ENCODE results near the gene CAMK2B.

The CAMK2B gene

DNA sequence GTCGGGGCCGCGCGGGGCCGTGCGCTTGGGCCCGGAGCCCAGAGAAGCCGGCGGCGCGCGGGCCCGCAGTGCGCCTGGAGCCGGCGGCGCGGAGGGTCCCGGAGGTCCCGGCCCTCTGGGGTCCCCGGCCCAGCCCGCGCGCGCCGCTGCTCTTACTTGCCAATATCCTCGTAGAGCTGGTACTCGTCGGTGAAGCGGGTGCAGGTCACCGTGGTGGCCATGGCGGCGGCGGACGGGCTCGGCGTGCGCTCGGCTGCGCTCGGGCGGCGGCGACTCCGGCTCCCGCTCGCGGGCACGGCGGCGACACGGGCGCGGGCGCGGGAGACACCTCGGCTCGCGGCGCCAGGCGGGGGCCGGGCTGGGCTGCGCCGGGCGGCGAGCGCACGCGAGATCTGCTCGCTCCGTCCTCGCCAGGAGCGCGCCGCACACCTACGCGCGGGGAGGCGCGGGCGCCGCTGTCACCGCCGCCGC is at the start of gene CAMK2B:
CAMK2B (minus strand) TSS at position 394 of the 471 bp plus-strand sequence; CDS start at position 221, 173 bp downstream.
- ATAC-seq (ENCODE audit: insufficient read depth, low read depth) (no peak), DNase-seq (no peak)
- Histone ChIP-seq H3K4me3 (ENCODE audit: low read depth in 1 of 2, low read length in 2 of 2) (no peak within 1 kb of the TSS), H3K4me1 (ENCODE audit: insufficient read depth, low read length) (no peaks in the 10 kb centered on the region), H3K36me3 (ENCODE audit: insufficient read depth, low read length) (no peaks in the 10 kb centered on the region), H3K9me3 (ENCODE audit: insufficient read depth, low read length, severe bottlenecking) (no peaks in the 10 kb centered on the region), H3K9ac (ENCODE audit: low read depth, low read length) (no peak within 1 kb of the TSS), H2AFZ (ENCODE audit: low read depth, low read length) (no peak within 1 kb of the TSS), H4K20me1 (ENCODE audit: insufficient read depth, low read length) (peaks cover 9% of the 10 kb centered on the region), H3K4me2 (ENCODE audit: insufficient read depth, low read length) (no peak within 1 kb of the TSS), H3K27me3 (ENCODE audit: insufficient read depth, low read length, poor library complexity) (peaks cover 4% of the 10 kb centered on the region), H3K27ac (ENCODE audit: low read length) (no peak within 1 kb of the TSS), H3K79me2 (ENCODE audit: insufficient read depth, low read length) (no peaks in the 10 kb centered on the region)
- TF ChIP-seq, protein P1, sequence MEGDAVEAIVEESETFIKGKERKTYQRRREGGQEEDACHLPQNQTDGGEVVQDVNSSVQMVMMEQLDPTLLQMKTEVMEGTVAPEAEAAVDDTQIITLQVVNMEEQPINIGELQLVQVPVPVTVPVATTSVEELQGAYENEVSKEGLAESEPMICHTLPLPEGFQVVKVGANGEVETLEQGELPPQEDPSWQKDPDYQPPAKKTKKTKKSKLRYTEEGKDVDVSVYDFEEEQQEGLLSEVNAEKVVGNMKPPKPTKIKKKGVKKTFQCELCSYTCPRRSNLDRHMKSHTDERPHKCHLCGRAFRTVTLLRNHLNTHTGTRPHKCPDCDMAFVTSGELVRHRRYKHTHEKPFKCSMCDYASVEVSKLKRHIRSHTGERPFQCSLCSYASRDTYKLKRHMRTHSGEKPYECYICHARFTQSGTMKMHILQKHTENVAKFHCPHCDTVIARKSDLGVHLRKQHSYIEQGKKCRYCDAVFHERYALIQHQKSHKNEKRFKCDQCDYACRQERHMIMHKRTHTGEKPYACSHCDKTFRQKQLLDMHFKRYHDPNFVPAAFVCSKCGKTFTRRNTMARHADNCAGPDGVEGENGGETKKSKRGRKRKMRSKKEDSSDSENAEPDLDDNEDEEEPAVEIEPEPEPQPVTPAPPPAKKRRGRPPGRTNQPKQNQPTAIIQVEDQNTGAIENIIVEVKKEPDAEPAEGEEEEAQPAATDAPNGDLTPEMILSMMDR (IDR thresholded peaks at IDR 0.05; ENCODE audit: borderline replicate concordance, extremely low read depth, low read length, poor library complexity, severe bottlenecking) = no peak
- no peak for TF ChIP-seq EZH2 (IDR thresholded peaks at IDR 0.05; ENCODE audit: borderline replicate concordance, low read depth, low read length, severe bottlenecking)

DNA sequence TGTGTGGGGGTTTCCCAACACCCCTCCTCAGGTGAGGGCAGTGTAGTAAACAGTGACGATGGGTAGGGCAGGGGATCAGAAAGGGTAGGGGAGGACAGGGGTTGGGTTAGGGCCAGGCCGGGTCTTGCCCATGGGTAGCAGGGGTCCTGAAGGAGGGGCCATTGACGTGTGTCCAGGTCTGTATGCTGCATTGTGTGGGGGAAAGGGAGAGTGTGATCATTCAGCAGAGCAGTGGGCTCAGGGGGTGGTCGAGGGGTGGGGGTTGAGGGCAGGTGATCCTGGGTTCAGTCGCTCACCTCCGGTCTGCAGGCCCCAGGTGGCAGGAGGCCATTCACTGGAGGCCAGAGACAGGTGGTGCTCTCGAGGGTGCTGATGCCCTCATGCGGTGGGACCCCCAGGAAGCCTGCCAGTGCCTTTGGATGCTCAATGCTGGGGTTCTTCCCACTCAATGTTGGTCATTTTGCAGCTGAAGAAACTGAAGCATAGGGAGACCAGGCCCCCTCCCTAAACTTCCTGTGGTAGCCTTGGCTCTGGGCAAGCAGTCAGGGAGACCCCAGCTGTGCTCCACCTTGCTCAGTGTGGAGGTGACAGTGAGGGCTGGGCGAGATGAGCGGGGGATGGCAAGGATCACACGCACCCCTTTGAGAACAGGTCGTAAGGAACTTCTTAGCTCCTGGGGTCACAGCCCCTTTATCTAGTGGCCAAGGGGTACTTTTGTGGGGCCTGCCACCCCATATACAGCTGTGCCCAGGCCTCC is 48.8 kb upstream of the CAMK2B start:
- DNase-seq = no peak
- no peak for TF ChIP-seq EZH2 (IDR thresholded peaks at IDR 0.05; ENCODE audit: borderline replicate concordance, low read depth, low read length, severe bottlenecking)
- TF ChIP-seq, protein P1 (IDR thresholded peaks at IDR 0.05; ENCODE audit: borderline replicate concordance, extremely low read depth, low read length, poor library complexity, severe bottlenecking) = no peak
- Histone ChIP-seq H3K27ac (ENCODE audit: low read length) (no peak overlapping the region), H4K20me1 (ENCODE audit: insufficient read depth, low read length) (peaks cover 11% of the 10 kb centered on the region), H3K9me3 (ENCODE audit: insufficient read depth, low read length, severe bottlenecking) (no peaks in the 10 kb centered on the region), H3K4me3 (ENCODE audit: low read depth in 1 of 2, low read length in 2 of 2) (no peak overlapping the region), H3K79me2 (ENCODE audit: insufficient read depth, low read length) (no peaks in the 10 kb centered on the region), H2AFZ (ENCODE audit: low read depth, low read length) (no peak overlapping the region), H3K36me3 (ENCODE audit: insufficient read depth, low read length) (no peaks in the 10 kb centered on the region), H3K4me1 (ENCODE audit: insufficient read depth, low read length) (no peaks in the 10 kb centered on the region), H3K4me2 (ENCODE audit: insufficient read depth, low read length) (no peak overlapping the region), H3K9ac (ENCODE audit: low read depth, low read length) (no peak overlapping the region), H3K27me3 (ENCODE audit: insufficient read depth, low read length, poor library complexity) (no peaks in the 10 kb centered on the region)
- ATAC-seq (ENCODE audit: insufficient read depth, low read depth) = no peak

DNA sequence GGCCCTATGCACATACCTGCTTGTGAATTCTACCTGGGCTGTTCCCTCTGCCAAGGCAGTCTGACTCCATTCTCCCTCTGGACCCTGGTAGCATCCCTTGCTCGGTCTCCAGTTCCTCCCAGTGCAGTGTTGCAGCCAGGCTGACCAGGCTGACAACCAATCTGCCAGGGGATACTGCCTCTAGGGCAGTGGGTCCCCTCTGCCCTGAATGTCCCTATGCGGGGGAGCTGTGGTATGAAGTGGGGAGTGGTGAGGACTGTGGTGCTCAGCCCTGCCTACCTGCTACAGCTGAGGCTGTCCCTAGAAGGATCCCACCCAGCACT is 48.0 kb upstream of the CAMK2B start:
- TF ChIP-seq EZH2 (IDR thresholded peaks at IDR 0.05; ENCODE audit: borderline replicate concordance, low read depth, low read length, severe bottlenecking) = no peak
- TF ChIP-seq, protein P1 (IDR thresholded peaks at IDR 0.05; ENCODE audit: borderline replicate concordance, extremely low read depth, low read length, poor library complexity, severe bottlenecking) = no peak
- H3K9me3 ChIP-seq (ENCODE audit: insufficient read depth, low read length, severe bottlenecking) = no peaks in the 10 kb centered on the region

More for the DNA sequence above, 48.0 kb upstream of the CAMK2B start:
- peaks cover 11% of the 10 kb centered on the region for H4K20me1 ChIP-seq (ENCODE audit: insufficient read depth, low read length)
- H3K27ac ChIP-seq (ENCODE audit: low read length) = no peak overlapping the region
- no peak overlapping the region for H2AFZ ChIP-seq (ENCODE audit: low read depth, low read length)
- ATAC-seq (ENCODE audit: insufficient read depth, low read depth) (no peak), DNase-seq (no peak)
- H3K4me2 ChIP-seq (ENCODE audit: insufficient read depth, low read length) = no peak overlapping the region
- no peaks in the 10 kb centered on the region for H3K79me2 ChIP-seq (ENCODE audit: insufficient read depth, low read length)
- H3K4me3 ChIP-seq (ENCODE audit: low read depth in 1 of 2, low read length in 2 of 2) = no peak overlapping the region
- H3K36me3 ChIP-seq (ENCODE audit: insufficient read depth, low read length) = no peaks in the 10 kb centered on the region
- H3K4me1 ChIP-seq (ENCODE audit: insufficient read depth, low read length) = no peaks in the 10 kb centered on the region
- H3K9ac ChIP-seq (ENCODE audit: low read depth, low read length) = no peak overlapping the region
- no peaks in the 10 kb centered on the region for H3K27me3 ChIP-seq (ENCODE audit: insufficient read depth, low read length, poor library complexity)
